Measurements from ENCODE around the gene LBHD2.

Gene LBHD2

DNA sequence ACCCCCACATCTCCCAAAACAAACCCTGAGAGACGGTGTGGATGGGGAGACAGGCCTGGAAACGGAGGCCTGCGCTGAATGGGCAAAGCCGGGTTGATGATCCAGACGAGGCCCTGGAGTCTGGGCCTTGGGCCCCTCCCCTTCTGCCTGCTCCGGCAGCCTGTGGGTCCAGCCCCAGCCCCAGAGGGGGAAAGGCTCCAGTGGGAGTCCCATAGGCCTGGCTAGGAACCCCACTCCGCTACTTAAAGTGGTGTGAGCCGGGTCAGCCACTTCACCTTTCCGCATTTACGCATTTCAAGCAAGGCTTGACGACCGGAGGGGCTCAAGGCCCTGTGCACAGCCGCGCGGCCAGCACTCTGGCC, 38.6 kb downstream of the LBHD2 start:
- no peak for DNase-seq

DNA sequence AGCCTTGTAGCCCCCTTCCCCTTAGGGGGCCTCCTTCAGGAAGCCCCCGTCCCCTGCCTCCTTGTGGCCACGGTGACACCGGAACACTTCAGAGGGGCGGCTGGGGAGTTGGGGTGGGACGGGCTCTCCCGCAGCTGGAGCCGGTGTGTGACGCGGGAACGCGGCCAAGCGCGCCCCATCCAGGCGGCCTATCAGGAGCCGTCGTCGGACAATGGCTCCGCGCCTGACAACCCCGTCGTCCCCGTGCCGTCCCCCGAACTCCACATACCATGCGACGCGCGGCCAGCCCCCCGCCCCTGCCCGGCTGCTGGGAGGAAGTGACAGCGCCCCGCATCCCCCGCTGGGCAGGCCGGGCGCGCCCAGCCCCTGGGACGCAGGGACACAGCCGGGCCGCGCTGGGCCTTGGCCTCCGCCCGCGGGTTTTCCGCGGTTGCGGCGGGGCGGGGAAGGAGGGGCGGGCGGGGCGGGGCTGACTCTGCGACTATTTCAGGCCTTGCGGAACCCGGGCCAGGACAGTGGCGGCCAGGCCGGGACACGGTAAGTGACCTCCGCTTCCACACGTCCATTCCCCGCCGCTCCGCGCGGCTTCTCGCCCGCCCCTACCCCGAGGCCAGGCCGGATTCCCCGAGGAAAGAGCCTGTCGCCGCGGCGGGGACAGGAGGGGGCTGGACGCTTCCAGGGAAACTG, 39.1 kb downstream of the LBHD2 start, which contains the start of gene TNFAIP2:
TNFAIP2 (plus strand) TSS at position 515 of the 687 bp plus-strand sequence. CDS start 2,997 bp downstream, outside the sequence.
- no peak for DNase-seq

DNA sequence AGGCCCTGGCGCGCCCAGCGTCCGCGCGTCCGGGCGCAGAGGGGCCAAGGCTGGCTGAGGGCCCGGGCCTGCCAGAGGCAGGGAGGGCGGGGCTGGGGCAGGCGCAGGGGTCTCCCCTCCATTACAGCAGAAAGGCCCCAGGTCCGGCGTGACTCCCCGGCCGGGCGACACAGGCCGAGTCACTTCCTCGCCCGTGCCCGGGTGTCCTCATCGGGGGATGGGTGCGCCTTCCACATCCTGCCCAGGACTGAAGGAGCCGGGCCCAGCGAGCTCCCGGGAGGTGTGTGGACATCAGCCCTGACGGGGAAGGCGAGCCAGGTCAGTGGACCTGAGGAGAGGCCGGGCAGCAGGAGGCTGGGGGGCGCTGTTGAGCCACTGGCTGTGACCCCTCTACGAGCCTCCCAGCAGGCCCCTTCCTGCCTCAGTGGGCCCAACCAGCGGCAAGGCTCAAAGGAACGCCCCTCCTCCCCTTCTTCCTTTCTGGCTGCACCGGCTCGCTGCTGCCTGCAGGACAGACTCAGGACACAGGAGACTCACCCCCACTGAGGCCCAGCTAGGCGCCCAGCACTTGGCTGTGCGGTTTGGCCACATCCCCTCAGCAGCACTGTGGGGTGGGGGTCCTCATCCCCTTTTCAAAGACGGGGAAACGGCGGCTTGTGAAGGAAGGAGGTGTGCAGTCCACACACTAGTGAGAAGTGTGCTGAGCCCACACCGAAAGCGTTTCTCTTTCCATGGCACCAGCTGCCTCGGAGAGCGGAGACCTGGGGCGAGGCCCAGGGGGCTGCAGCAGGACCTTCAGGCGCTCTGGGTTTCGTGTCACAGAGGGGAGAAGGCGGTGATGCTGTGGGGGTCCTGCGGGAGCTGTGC, 39.9 kb downstream of the LBHD2 start:
- DNase-seq: no peak

DNA sequence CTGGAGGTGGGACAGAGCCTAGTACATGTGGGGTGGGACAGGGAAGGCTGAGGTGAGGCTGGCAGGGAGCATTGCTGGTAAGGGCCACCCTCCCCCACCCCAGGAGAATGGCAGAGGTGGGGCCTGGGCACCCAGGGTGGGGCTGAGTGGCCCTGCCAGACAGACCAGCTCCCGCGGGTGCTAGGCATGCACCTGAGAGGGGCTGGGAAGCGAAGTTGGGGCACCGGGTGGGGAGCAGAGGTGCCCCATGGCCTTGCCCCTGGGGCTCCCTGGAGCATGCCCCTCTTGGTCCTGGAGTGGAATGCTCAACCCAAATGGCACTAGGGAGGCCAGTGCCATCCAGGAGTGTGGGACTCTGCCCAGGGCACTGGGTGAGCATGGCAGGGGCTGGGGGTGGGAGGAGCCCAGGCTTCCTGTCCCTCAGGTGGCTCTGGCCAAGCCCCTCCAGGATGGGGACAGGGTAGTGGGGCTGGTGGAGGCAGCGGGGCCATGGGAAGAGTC, 40.5 kb downstream of the LBHD2 start:
- no peak for DNase-seq

DNA sequence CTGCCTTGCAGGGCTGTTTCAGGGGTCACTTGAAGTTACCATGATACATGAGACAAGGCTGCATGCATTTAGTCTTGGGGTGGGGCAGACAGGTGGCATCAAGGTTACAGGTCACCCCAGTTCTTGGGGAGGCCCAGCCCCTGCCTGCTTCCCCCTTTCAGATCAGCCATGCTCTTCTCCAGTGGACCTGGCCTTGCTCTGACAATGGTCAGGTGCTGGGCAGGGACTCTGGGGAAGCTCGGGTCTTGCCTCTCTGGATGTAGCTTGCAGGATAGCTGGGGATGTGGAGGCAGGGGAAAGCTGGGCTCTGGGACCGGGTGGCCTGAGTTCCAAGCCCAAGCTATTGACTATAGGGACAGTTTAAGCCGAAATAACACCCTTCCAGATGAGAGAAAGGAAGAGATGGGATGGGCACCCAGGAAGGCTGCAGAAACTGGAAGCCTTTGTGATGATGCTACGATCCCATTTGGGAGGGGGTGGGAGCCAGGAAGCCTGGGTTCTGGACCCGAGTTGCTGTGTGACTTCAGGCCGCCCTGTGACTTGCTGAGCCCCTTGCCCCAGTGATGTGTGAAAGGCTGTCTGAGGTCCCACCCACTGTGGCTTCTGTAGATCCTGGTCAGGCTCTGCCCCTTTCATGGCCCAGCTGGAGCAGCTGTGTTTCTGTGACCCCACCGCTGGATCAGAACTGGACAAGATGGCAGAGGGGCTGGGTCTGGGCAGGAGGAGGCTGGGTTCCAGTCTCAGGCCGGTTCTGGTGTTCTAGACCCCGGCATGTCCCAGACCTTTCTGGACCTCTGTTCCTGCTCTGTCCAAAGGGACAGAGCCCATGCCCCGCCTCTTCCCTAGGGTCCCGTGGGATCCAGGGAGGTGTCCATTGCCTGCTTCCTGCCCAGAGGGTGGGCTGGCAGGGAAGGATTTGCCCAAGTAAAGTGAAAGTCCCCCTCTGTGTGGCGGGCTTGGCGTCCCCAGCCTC, 41.4 kb downstream of the LBHD2 start:
- DNase-seq: no peak

DNA sequence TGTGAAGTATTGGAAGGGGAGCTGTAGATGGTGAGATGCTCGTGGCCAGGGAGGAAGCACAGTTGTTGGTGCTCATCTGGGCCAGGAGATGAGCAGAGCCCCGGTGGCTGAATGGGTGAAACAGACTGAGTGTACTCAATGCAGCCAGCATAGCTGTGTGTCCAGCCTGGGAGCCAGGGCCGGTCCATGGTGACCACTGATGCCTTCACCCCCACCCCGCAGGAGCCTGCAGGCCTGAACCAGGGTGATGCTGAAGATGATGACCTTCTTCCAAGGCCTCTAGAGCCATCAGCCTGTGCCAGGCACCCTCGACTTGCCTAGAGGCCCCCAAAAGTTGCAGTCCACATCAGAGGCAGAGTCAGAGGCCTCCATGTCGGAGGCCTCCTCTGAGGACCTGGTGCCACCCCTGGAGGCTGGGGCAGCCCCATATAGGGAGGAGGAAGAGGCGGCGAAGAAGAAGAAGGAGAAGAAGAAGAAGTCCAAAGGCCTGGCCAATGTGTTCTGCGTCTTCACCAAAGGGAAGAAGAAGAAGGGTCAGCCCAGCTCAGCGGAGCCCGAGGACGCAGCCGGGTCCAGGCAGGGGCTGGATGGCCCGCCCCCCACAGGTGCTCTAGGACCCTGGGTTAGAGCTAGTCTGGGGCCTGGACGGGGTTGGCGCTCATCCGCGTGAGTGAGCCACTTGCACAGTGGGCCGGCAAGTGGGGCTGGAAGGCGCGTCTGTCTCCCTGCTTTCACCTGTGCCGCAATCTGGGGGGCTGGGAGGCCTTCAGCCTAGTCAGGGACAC, 42.3 kb downstream of the LBHD2 start:
- DNase-seq: no peak

DNA sequence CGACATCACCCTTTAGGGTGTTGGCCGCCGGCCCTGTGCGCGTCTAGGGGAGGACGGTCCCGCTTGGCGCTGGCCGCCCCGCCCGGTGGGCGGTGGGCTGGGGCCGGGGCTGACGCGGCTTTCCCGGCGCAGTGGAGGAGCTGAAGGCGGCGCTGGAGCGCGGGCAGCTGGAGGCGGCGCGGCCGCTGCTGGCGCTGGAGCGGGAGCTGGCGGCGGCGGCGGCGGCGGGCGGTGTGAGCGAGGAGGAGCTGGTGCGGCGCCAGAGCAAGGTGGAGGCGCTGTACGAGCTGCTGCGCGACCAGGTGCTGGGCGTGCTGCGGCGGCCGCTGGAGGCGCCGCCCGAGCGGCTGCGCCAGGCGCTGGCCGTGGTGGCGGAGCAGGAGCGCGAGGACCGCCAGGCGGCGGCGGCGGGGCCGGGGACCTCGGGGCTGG, 42.9 kb downstream of the LBHD2 start:
- DNase-seq: no peak

DNA sequence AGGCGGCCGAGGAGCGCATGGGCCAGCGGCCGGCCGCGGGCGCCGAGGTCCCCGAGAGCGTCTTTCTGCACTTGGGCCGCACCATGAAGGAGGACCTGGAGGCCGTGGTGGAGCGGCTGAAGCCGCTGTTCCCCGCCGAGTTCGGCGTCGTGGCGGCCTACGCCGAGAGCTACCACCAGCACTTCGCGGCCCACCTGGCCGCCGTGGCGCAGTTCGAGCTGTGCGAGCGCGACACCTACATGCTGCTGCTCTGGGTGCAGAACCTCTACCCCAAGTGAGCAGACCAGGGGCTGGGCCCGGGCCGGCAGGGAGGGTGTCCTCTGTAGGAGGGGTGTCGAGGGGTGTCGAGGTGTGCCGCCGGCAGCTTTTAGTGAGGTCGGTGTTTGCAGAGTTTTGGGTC, 43.3 kb downstream of the LBHD2 start:
- DNase-seq: no peak

DNA sequence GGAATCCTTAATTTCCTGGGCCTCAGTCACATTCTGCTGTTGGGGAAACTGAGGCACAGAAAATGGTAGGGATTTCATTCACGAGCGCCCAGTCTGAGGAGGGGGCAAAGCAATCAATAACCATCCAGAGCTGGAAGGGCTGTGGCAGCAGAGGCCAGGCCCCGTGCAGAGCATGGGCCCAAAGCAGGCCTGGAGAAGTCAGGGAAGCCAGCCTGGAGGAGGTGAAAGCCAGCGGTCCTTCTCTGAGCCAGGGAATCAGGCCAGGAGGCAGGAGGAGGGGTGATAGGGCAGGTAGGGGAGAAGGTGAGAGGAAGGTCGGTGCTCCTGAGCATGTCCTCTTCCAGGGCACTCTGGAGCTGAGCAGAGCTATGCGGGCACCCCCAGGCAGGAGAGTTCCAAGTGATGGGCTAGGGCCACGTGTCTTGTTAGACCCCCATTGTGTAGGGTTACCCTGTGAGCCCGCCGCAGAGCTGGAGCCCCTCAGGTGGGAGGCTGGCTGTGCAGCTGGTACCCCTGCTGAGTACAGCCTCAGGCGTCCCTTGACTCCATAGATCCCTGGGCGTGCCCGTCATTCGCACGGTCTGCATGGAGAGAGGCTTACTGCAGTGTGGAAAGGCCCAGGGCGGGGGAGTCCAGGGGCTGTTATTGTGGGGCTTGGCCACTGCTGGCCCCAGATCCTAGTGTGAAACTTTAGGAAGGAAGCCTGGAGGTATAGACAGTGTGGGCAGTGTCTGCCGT, 44.0 kb downstream of the LBHD2 start:
- DNase-seq: no peak

DNA sequence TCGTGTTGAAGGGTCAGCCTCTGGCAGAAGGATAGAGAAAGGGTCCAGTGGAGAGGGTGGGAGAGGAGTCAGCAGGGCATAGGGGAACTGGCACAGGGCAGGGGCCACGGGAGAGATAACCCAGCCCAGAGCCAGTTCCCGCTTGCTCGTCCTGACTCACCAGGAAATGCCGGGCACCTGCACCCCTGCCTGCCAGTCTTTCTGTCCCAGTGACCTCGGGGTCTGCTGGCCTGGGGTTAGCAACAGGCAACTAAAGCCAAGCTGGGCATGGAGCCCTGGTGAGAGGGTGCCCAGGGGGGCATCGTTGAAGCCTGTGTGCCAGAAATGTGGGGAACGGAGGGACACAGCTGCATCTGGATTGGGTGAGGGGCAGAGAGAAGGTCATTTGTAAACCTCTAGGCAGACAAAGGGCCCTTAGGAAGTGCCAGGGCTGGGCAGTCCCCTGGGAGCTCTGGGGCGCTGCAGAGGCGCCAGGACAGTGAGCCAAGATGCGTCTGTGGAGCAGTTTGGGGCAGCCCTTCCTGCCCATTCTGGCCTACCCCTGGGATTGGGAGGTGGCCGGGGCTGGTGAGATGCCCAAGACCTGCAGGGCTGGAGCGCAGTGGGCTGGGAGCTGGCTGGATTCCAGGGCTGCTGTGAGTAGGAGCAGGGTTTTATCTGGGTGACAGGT, 44.8 kb downstream of the LBHD2 start:
- no peak for DNase-seq

DNA sequence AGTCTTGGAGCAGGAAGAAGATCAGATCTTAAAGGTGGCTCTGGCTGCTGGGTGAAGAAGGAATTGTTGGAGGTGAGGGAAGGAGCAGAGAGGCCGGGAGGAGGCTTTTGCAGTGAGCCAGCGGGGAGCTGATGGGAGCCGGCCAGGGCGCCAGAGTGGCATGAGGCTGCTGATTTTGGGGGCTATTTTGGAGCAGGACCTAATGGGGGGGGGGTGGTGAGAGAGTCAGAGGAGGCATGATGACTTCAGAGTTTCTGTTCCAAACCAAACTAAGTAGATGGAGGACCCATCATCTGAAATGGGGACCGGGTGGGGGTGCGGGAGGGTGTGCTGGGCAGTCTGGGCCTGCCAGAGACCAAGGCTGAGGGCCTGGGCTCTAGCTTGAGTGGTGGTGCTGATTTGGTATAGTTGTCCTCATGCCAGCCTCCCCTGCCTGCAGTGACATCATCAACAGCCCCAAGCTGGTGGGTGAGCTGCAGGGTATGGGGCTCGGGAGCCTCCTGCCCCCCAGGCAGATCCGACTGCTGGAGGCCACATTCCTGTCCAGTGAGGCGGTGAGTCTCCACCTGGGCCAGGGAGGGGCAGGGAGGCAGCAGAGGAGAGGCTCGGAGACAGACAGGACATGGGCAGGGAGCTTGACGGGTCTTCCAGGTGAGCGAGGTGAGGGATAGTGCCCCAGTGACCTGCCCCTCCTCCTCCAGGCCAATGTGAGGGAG, 45.4 kb downstream of the LBHD2 start:
- DNase-seq: no peak

DNA sequence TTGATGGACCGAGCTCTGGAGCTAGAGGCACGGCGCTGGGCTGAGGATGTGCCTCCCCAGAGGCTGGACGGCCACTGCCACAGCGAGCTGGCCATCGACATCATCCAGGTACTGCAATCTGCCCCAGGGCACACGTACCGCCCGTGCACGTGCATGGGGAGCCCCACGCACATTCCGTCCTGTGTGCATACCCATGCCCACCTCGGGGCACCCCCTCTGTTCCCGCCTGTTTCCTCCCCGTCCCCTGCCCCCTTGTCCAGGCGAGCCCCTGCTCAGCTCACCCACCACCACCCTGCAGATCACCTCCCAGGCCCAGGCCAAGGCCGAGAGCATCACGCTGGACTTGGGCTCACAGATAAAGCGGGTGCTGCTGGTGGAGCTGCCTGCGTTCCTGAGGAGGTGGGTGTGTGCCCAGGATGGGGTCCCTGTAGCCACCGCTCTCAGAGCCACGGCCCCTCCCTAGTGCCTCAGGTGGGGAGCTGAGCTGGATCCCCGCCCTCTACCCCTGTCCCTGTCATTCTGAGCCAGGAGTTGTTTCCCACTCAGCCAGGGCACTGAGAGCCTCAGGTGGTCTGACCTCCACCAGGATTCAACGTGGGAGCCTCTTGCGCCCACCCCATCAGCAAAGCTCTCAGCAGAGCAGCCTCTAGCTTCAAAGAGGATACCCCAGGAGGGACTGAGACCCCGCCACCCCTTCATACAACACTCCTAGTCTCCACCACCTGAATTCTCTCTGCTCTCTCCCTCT, 46.2 kb downstream of the LBHD2 start:
- no peak for DNase-seq

DNA sequence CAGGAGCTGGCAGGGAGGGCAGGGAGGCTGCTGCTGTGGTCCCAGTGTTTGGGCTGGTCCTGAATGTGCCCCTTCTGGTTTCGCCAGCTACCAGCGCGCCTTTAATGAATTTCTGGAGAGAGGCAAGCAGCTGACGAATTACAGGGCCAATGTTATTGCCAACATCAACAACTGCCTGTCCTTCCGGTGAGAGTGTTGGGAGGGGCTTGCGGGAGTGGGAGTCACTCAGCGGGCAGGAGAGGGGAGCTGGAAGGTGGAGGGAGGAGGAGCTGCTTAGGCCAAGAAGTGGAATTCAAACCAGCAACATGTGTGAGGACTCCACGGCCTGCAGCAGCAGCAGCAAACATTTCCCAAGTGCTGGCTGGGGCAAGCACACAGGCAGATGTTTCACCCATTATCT, 47.0 kb downstream of the LBHD2 start:
- no peak for DNase-seq

DNA sequence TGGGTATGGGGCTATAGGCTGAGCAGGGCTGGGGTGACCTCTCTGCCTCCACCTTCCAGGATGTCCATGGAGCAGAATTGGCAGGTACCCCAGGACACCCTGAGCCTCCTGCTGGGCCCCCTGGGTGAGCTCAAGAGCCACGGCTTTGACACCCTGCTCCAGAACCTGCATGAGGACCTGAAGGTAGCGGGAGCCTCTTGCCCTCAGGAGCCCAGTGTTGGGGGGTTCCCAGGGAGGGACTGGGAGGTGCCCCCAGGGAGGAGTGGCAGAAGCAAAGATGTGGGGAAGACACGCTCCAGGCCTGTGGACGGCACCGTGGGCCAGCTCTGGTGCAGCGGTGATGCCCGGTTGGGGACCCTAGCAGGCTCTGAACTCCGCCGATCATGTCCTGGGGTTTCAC, 47.6 kb downstream of the LBHD2 start:
- no peak for DNase-seq

DNA sequence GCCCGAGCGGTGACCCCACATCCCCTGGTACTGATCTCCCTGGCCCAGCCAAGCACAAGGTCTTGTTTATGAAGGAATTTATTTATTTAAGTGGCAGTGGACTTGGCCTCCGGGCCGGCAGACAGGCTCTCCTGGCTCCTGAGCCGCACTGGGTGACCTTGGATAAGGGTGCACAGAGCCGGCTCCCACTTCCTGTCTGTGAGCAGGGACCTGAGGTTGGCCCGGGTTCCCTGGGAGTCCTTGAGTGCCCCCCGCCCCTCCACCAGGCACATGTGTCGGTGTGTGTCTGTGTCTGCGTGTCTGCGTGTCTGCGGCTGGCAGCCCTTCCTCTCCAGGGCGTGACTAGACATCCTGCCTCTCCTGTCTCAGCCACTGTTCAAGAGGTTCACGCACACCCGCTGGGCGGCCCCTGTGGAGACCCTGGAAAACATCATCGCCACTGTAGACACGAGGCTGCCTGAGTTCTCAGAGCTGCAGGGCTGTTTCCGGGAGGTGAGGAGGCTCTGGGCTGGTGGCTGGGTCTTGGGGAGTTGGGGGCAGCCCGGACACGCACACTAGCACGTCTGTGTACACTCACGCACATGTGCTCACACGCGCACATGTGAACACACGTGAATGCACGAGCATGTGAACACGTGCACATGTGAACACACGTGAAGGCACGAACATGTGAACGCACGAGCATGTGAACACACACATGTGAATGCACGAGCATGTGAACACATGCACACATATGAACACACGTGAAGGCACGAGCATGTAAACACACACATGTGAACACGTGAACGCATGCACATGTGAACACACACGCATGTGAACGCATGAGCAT, 48.6 kb downstream of the LBHD2 start:
- DNase-seq: no peak

DNA sequence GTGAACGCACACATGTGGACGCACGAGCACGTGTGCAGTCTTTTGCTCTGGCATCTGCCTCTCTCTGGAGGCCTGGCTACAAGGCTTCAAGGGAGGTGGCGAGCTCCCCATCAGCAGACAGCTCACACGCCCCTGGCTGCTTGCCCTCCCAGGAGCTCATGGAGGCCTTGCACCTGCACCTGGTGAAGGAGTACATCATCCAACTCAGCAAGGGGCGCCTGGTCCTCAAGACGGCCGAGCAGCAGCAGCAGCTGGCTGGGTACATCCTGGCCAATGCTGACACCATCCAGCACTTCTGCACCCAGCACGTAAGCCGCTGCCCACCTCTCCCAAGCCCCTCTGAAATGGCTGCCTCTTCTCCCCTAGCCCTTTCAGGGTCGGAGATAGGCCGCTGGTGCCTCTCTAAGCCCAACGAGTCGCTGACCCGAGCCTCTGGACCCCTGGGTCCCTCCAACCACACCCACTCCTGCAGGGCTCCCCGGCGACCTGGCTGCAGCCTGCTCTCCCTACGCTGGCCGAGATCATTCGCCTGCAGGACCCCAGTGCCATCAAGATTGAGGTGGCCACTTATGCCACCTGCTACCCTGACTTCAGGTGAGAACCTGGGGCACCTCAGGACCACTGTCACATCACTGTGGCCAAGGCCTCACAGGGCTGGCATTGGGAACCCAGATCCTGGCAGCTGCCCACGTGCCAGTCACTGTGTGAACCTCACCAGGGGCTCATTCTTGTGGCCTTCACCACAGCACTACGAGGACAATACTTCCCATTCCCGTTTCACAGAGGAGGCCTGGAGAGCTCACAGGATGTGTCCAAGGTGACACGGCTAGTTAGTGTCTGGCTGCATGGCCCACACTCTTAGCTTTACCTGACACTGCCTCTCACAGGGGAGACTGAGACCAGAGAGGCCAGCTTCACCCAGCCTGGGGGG, 49.5 kb downstream of the LBHD2 start:
- no peak for DNase-seq

DNA sequence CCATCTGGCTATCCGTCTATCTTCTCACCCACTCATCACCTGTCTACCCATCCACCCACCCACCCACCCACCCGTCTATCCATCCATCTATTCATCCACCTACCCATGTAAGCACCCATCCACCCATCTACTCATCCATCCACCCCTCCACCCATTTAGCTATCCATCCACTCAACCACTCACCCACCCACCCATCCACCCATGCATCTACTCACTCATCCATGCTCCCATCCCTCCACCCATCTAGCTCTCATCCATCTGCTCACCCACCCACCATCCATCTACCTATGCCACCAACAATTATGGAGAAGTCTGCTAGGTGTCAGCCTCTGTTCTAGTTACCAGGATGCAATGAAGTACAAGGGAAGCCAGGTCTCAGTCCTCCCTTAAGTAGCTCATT, 50.4 kb downstream of the LBHD2 start:
- no peak for DNase-seq

All from NCI-H187 (cell line).